ENCODE results near the gene AGPAT4.
"Not testable (repeated sequence)": the region's sequence is repeated elsewhere in the genome, so short reads cannot be mapped to it uniquely, and the experiment has no call there.

AGPAT4 gene

GRCh38 chr6:161273752-161274487 is at the start of gene AGPAT4:
TSS of gene AGPAT4 (minus strand) at chr6:161274061. CDS start at chr6:161232213, 41,848 bp downstream.
- peak; percentile 28 for DNase-seq

GRCh38 chr6:161319231-161319630 is 45.4 kb upstream of the AGPAT4 start:
- no peak for DNase-seq

GRCh38 chr6:161318456-161318855 is 44.6 kb upstream of the AGPAT4 start:
- no peak for DNase-seq

GRCh38 chr6:161316531-161316930 is 42.7 kb upstream of the AGPAT4 start:
- DNase-seq = no peak

- DNase-seq = not testable (repeated sequence)
Observed at GRCh38 chr6:161315246-161315917, 41.5 kb upstream of the AGPAT4 start.

- DNase-seq = not testable (repeated sequence)
Observed at GRCh38 chr6:161314541-161315245, 40.8 kb upstream of the AGPAT4 start.

- DNase-seq = no peak
Observed at GRCh38 chr6:161313940-161314509, 40.2 kb upstream of the AGPAT4 start.

- not testable (repeated sequence) for DNase-seq
Observed at GRCh38 chr6:161313475-161313874, 39.6 kb upstream of the AGPAT4 start.

- not testable (repeated sequence) for DNase-seq
Observed at GRCh38 chr6:161309774-161310173, 35.9 kb upstream of the AGPAT4 start.

- no peak for DNase-seq
Observed at GRCh38 chr6:161308075-161308655, 34.3 kb upstream of the AGPAT4 start.

GRCh38 chr6:161305860-161306259 is 32.0 kb upstream of the AGPAT4 start:
- no peak for DNase-seq

GRCh38 chr6:161303628-161304340 is 29.9 kb upstream of the AGPAT4 start:
- DNase-seq = no peak

GRCh38 chr6:161302949-161303348 is 29.1 kb upstream of the AGPAT4 start:
- no peak for DNase-seq

GRCh38 chr6:161301338-161301737 is 27.5 kb upstream of the AGPAT4 start:
- DNase-seq = no peak

- no peak for DNase-seq
Observed at GRCh38 chr6:161300823-161301222, 27.0 kb upstream of the AGPAT4 start.

- no peak for DNase-seq
Observed at GRCh38 chr6:161299726-161300125, 25.9 kb upstream of the AGPAT4 start.

GRCh38 chr6:161295784-161296183 is 21.9 kb upstream of the AGPAT4 start:
- no peak for DNase-seq

- DNase-seq = no peak
Observed at GRCh38 chr6:161292650-161293281, 18.9 kb upstream of the AGPAT4 start.

- DNase-seq = no peak
Observed at GRCh38 chr6:161292145-161292544, 18.3 kb upstream of the AGPAT4 start.

- no peak for DNase-seq
Observed at GRCh38 chr6:161290751-161291150, 16.9 kb upstream of the AGPAT4 start.

- no peak for DNase-seq
Observed at GRCh38 chr6:161284653-161285052, 10.8 kb upstream of the AGPAT4 start.

GRCh38 chr6:161281092-161281491 is 7.2 kb upstream of the AGPAT4 start:
- DNase-seq = no peak
